Hematopoietic multipotent progenitor cell treated with erythropoietin and hydrocortisone succinate and interleukin-3 and kit ligand, for 17 days (in vitro differentiated cells): ENCODE data around the gene NHLRC4.

ENCODE experiments used
- DNase-seq: peaks from one replicate; pipeline ENCODE4 v3.0.0-alpha.2; 2015; ENCODE audit warnings: low spot score

Gene NHLRC4

DNA sequence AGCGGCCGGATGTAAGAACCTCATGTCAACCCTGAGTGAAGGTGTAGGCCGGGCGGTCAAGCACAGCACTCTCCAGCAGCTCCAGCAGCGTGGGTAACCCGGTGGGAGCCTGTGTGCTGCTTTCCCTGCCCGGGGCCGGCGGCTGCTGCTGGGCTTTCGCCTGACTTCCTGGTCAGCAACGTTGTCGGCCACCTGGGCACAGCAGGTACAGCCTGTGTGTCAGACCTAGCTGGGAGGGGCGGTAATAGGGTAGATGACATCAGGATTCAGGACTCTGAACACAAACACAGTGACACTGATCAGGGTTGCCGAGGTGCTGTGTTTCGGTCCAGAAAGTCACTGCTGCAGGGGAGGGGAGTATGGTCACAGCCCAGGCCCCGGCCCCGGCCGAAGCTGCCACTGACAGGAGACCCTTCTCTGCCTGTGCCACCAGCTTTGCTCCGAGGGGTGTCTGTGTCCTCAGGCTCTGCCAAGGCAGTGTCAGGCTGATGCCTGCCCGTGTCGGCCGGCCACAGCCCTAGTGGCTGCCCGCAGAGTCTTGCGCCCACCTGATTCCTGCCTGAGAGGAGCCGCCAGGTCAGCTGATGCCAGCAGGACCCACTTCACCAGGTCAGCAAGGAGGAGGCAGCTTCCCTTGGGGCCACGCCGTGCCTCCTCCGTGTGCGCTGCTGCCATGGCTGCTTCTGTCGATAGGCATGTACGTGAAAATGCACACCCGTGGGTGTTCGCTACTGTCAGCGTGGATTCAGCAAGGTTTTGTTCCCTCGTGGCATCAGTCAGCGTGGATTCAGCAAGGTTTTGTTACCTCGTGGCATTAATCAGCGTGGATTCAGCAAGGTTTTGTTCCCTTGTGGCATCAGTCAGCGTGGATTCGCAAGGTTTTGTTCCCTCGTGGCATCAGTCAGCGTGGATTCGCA is 32.3 kb downstream of the NHLRC4 start:
- DNase-seq: no peak

DNA sequence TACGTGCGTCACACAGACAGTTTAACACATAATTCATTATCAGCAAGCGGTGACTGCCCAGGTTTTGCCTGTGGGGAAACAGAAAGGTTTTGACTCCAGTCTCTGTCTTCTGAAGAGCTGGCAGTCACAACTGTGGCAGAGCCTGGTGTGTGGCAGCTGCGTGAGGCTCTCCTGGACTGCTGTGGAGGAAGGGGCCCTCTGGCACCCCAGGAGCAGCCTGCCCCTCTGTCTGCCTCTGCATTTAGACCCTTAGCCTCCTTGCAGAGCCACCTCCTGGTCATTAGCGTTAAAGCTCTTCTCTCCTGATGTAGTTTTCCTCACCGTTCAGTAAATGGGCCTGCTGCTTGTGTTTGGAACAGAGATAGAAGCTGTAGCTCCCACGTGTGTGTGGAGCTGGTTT is 34.0 kb downstream of the NHLRC4 start:
- no peak for DNase-seq

DNA sequence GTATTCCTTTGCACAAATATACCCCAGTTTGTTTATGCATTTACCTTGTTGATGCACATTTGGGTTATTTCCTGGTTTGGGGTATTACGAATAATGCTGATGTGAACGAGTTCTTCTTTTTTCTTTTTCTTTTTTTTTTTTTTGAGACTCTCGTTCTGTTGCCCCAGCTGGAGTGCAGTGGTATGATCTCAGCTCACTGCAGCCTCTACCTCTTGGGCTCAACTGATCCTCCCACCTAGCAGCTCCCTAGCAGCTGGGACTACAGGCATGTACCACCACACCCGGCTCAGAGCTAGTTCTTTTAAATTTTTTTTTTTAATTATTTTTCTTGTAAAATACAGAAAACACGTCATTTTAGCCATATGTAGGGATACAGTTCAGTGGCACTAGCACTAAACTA is 37.1 kb downstream of the NHLRC4 start:
- DNase-seq: no peak

DNA sequence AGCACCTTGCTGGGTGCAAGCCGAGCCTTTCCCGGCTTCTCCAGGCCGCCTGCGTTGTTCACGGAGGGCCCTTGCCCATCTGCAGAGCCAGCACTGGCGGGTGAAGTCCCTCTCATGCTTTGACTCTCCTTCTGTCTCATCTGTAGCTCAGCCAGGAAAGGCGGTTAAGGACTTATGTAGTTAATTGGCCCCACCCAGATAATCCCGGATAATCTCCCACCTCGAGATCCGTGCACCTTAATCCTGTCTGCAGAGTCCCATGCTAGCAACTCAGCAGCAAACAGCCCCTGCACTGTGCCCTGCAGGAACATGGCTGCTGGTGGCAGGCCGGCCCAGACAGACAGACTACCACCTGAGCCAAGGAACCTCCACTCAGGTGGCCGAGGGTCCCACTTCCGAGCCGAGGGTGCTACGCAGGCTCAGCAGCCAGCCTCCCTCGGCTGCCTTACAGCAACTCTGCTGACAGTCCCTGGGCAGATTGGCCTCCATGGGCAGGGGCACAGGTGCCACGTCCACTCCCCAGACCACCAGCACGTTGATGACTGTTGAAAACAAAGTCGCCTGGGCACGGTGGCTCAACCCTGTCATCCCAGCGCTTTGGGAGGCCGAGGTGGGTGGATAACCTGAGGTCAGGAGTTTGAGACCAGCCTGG is 40.0 kb downstream of the NHLRC4 start:
- DNase-seq: no peak

DNA sequence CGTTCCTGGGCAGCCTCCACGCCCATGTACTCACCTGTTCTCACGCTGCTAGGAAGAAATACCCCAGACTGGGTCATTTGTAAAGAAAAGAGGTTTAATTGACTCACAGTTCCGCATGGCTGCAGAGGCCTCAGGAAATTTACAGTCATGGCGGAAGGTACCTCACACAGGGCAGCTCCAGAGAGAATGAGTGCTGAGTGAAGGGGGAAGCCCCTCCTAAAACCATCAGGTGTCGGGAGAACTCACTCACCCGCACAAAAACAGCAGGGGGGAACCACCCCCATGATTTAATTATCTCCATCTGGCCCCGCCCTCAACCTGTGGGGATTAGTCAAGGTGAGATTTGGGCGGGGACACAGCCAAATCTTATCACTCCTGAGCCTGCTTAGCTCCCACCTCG is 41.2 kb downstream of the NHLRC4 start:
- DNase-seq: no peak

DNA sequence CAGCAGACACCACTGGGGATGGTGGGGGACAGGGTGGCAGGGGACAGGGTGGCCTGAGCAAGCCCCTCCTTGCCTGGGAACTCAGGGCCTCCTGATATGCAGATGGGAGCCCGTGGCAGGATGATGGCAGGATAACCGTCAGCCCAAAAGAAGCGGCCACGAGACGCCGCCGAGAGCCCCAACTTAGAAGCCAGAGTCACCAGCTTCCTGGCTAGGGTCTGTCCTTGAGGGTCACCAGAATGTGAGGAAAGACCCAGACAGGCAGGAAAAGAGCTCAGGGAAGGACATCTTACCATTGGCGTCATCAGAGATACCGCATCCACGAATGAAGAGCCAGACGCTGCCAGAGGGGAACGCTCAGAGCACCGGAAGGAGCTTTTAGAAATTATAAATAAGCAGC is 42.5 kb downstream of the NHLRC4 start:
- no peak for DNase-seq

DNA sequence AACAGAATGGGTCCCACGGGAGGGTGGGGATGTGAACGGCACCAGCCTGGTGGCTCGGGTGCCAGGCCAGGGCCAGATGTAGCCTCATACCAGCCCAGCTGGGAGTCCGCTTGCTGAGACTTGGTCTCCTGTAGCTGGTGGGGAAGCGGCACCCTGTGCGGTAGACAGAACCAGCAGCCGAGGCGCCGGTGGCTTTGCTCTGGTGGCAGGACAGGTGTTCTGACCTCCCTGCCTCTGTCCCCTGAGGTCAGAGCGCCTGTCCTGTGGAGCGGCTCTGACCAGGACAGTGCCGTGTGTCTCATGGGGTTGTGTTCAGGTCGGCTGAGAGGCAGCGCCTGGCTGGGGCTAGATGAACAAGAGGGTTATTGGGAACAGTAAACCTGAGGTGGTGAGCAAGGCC is 43.2 kb downstream of the NHLRC4 start:
- no peak for DNase-seq

DNA sequence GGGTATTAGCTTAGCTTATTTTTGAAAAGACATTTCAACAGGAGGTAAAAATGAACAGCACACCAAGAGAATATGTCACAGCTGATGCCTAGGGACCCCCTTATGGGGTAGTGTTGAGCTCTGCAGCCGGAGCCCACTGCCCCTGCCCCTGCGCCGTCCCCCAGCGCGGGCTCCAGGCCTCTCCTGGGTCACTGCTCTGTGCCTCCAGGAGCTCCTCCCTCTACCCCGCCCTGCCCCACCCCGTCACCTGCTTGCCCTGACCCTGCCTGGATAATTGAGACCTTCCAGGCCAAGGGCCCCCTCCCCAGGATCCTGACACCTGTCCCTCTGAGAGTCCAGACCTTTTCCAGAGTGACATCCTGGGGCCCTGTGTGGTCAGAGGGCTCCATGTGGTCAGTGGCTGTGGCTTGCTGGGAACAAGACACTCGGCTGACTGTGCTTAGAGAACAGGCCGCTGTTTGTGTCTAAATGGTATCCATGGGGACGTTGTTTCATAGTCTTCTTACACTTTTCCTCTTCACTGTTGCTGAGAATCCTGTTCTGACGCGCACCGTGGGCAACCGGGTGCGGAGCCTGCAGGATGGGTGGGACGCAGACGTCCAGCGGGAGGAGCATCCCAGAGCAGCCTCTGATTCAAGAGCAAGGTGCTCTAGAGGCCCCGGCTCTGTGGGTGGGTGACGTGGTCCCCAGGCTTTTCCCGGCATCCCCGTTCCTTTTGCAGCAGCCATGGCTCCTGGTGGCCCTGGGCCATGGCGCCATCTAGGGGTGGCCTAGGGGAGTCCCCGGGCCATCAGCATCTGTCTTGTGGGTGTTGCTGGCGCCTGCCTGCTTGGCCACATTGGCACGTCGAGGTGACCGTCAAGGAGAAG is 43.9 kb downstream of the NHLRC4 start:
- peak; percentile 52 for DNase-seq

DNA sequence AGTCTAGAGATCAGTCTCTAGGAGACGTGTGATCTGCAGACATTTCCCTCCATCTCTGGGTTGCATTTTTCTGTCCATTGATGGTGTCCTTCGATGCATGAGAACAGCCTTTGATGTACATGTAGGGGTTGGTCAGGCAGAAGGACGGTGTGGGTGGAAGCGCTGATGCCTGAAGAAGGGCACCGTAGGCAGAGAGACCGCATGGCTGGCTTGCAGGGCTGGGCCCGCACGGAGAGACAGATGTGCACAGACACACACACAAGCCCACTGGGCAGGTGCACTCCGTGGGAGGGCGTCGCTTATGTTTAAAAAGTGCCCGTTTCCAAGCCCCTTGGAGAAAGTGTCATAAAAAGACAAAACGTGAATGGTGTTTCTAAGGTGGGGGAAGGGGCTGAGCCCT is 48.3 kb downstream of the NHLRC4 start:
- DNase-seq: no peak

DNA sequence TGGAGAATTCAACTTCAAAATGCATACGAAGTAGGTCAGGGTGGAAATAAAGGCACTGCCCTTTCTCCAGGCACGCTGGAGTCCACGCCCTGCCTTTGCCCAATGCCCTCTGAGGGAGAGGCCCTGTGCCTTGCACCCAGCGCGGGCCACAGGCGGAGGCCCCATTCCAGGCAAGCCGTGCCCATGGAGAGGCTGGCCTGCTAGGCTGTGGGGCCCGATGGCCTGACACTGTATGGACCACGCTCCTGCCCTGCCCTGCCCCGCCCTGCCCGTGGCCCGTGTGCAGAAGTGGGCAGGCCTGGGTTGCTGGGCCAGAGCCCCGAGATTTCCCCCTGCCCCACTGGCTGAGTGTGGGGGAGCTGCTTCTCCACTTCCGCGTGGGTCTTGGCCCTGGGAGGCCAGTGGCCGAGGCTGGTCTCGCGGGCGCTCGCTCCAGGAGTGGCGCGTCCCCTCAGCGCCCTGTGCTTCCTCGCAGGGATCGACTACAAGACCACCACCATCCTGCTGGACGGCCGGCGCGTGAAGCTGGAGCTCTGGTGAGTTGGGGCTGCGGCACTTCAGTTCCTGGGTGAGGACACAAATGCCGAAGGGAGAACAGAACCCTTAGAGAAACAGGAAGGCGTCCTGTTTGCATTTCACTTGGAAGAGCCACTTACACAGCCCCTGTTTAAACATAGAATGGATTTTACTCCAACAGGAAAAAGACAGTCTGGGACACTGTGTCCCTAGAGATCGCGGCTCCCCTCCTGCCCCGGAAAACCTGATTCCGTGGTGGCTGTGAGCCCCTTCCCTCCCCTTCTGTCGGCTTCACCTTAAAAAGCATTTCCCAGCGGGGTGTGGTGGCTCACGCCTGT is 50.2 kb downstream of the NHLRC4 start:
- no peak for DNase-seq

DNA sequence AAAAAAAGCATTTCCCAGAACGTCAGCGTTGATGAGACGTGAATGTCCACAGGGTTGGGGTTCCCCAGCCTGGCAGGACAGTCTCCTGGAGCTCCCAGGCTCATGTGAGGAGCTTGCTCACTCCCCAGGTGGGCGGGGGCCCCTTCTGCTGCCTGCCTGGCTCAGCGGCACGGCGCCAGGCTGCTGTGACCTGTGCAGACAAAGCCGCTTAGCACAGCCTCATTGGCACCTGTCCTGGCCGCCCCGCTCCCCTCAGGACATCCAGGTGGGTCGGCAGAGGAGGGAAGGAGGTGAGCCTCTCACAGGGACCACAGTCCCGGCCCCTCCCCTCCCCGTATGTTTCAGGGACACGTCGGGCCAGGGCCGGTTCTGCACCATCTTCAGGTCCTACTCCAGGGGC is 51.0 kb downstream of the NHLRC4 start:
- DNase-seq: no peak
